ENCODE results near the gene MCAM.

The MCAM gene

GRCh38 chr11:119258983-119259382 is 57.9 kb downstream of the MCAM start:
- DNase-seq: no peak
